Activated T-cell treated with anti-CD3 and anti-CD28 coated beads, Interleukin-2, amount 50 U/mL, for 4 hours (primary cell): ENCODE data around the gene NUP43. TPM values are rescaled to one million over a fixed set of nuclear protein-coding genes. Genes with fewer than 3 reads are reported as not detected.

Experiments
- ATAC-seq, 2 donors: fragments of 200-7000 bp; cut with Tn5 transposase; one replicate each; pipeline ENCODE4 v1.10.0; 2021
- DNase-seq: peaks from one replicate; pipeline ENCODE4 v3.0.0-alpha.2; 2020
- H3K27me3 Mint-ChIP-seq: one replicate; pipeline ENCODE4 v1.8.0; 2021; ENCODE audit warnings: low read depth, mixed read lengths
- H3K36me3 Mint-ChIP-seq: one replicate; pipeline ENCODE4 v1.8.0; 2022; ENCODE audit warnings: mixed read lengths; ENCODE audit not compliant: insufficient read depth
- H3K4me1 Mint-ChIP-seq: one replicate; pipeline ENCODE4 v1.8.0; 2021; ENCODE audit warnings: low read depth, mixed read lengths
- H3K4me3 Mint-ChIP-seq: one replicate; pipeline ENCODE4 v1.8.0; 2021; ENCODE audit warnings: mild to moderate bottlenecking, moderate library complexity, mixed read lengths
- H3K9me3 Mint-ChIP-seq: one replicate; pipeline ENCODE4 v1.8.0; 2021; ENCODE audit warnings: mixed read lengths
- total RNA-seq, 3 donors: library from RNA; stranded (reverse); gene quantifications; one replicate each; pipeline ENCODE4 v1.2.1, GENCODE V29; 2021

The NUP43 gene
- total RNA-seq = 10 to 100 TPM; 54.1 to 67.1 (median 62.8) TPM

DNA sequence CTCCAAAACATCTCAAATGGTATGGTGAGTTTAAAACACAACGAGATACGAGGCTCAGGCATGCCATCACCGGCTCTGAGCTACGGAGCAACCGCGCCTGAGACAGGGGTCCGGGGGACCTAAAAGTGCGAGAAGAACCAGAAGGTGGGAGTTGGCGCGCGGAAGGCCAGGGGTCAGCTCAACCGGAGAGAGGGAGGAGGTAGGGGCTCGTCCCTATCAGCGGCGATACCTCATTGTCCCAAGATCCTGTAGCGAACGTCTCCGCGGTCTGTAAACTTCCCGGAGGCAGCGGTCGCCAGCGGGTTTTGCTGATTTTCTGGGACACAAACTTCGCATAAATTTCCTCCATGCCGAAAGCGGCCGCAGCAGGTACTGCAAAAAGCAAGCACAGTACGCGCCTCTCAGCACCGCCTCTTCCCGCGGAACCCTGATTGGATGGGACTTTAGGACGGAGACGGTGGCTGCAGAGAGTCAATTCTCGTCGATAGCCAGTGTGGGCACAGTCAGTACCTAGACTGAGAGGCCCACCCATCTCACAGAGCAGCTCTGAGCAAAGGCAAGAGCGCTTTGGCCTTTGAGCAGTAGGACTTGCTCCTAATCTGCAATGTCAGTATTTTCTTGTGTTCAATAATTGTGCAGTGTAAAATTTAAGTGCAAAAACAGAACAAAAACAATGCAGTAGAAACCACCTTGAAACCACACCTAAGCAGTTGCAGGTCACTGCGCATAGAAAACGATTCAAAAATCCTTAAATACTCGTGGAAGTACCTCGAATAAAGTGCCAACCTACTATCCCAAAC, at the start of gene NUP43:
Gene NUP43, minus strand, starts transcription at position 383 of the 800 bp plus-strand sequence. Its CDS starts 34 bp downstream, at position 349.
- DNase-seq (peak; percentile 88), ATAC-seq (peak; percentile 64 to 65)
- Mint-ChIP-seq H3K9me3 (no peaks in the 10 kb centered on the region), H3K36me3 (no peaks in the 10 kb centered on the region), H3K4me3 (peak within 1 kb of the TSS; percentile 99), H3K4me1 (peaks cover 25% of the 10 kb centered on the region), H3K27me3 (no peaks in the 10 kb centered on the region)

GRCh38 chr6:149783551-149783950, 37.2 kb upstream of the NUP43 start:
- H3K4me1 Mint-ChIP-seq = no peaks in the 10 kb centered on the region

DNA sequence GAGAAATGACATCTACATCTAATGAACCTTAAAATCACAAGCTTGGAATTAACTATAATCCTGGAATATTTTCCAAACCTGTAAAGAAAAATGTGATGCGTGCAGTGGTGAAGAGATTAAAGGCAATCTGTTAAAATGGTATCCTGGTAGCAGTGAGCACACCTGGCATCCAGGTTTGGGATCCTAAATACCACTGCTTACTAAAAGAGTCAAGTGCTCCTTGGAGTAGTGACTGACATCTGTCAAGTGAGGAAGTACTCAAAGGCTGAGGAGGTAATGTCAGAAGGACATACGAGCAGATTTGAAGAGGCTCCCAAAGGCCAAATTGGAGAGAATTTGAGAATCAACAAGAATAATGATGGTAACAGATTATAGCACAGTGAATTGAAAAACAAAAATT, 36.0 kb upstream of the NUP43 start:
- Mint-ChIP-seq H3K9me3 (no peaks in the 10 kb centered on the region), H3K36me3 (peaks cover 13% of the 10 kb centered on the region), H3K27me3 (no peaks in the 10 kb centered on the region), H3K4me1 (no peaks in the 10 kb centered on the region), H3K4me3 (no peak overlapping the region)
- ATAC-seq = no peak
- DNase-seq = no peak

More at GRCh38 chr6:149783551-149783950, 37.2 kb upstream of the NUP43 start:
- ATAC-seq (no peak), DNase-seq (no peak)
- H3K27me3 Mint-ChIP-seq = no peaks in the 10 kb centered on the region
- H3K9me3 Mint-ChIP-seq = no peaks in the 10 kb centered on the region
- H3K4me3 Mint-ChIP-seq = no peak overlapping the region
- H3K36me3 Mint-ChIP-seq = peaks cover 13% of the 10 kb centered on the region

- H3K9me3 Mint-ChIP-seq = no peaks in the 10 kb centered on the region
Measured at GRCh38 chr6:149781715-149782114, 35.4 kb upstream of the NUP43 start.

DNA sequence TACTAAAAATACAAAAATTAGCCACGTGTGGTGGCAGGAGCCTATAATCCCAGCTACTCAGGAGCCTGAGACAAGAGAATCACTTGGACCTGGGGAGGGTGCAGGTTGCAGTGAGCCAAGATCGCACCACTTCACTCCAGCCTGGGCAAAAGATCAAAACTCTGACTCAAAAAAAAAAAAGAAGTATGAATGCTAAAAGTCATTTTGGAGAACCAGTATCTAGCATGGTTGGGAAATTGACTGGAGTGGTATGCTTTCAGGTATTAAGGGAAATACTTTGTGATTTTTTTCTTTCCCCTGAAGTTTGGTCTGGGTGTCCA, 33.3 kb upstream of the NUP43 start:
- H3K9me3 Mint-ChIP-seq = no peaks in the 10 kb centered on the region
- no peaks in the 10 kb centered on the region for H3K27me3 Mint-ChIP-seq
- no peak for ATAC-seq
- H3K36me3 Mint-ChIP-seq = peaks cover 18% of the 10 kb centered on the region
- no peak for DNase-seq
- no peak overlapping the region for H3K4me3 Mint-ChIP-seq
- H3K4me1 Mint-ChIP-seq = no peaks in the 10 kb centered on the region

More at GRCh38 chr6:149781715-149782114, 35.4 kb upstream of the NUP43 start:
- no peak overlapping the region for H3K4me3 Mint-ChIP-seq
- peaks cover 13% of the 10 kb centered on the region for H3K36me3 Mint-ChIP-seq
- no peaks in the 10 kb centered on the region for H3K4me1 Mint-ChIP-seq
- ATAC-seq = no peak
- no peak for DNase-seq
- no peaks in the 10 kb centered on the region for H3K27me3 Mint-ChIP-seq

DNA sequence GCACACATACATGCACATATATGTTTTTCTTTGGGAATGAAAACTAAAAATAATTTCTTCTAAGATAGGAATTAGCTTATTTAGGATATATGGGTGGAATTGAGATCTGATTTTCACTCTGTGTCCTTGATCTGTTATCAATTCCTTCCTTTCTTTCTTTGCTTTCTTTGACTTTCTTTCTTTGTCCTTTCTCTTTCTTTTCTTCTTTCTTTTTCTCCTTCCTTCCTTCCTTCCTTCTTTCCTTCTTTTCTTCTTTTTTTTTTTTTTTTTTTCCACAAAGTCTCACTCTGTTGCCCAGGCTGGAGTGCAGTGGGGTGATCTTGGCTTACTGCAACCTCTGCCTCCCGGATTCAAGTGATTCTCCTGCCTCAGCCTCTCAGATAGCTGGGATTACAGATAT, 31.3 kb upstream of the NUP43 start:
- peaks cover 13% of the 10 kb centered on the region for H3K36me3 Mint-ChIP-seq
- no peaks in the 10 kb centered on the region for H3K4me1 Mint-ChIP-seq
- no peak overlapping the region for H3K4me3 Mint-ChIP-seq
- no peaks in the 10 kb centered on the region for H3K27me3 Mint-ChIP-seq
- ATAC-seq (no peak), DNase-seq (no peak)
- no peaks in the 10 kb centered on the region for H3K9me3 Mint-ChIP-seq

- DNase-seq (no peak), ATAC-seq (no peak)
- H3K9me3 Mint-ChIP-seq = no peaks in the 10 kb centered on the region
- peaks cover 3% of the 10 kb centered on the region for H3K4me1 Mint-ChIP-seq
- H3K36me3 Mint-ChIP-seq = peaks cover 18% of the 10 kb centered on the region
- H3K27me3 Mint-ChIP-seq = no peaks in the 10 kb centered on the region
- no peak overlapping the region for H3K4me3 Mint-ChIP-seq
Measured at GRCh38 chr6:149771925-149772324, 25.6 kb upstream of the NUP43 start.

DNA sequence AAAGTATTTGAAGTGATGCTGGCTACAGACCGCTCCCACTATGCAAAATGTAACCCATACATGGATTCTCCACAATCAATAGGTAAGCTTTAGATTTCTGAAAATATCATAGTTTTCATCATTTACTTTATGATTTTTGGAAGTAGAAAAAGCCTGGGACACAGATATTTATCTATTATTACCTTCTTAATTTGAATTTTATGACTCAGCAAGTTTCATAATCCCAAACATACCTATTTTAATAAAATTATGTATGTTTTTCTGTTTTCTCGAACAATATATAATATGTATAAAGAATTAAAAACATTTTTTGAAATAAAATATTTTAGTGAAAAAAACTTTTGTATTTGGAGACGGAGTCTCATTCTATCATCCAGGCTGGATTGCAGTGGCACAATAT, 24.9 kb upstream of the NUP43 start:
- H3K4me3 Mint-ChIP-seq = no peak overlapping the region
- peaks cover 4% of the 10 kb centered on the region for H3K9me3 Mint-ChIP-seq
- DNase-seq (no peak), ATAC-seq (no peak)
- peaks cover 5% of the 10 kb centered on the region for H3K4me1 Mint-ChIP-seq
- H3K27me3 Mint-ChIP-seq = no peaks in the 10 kb centered on the region
- peaks cover 20% of the 10 kb centered on the region for H3K36me3 Mint-ChIP-seq

GRCh38 chr6:149769676-149770075, 23.3 kb upstream of the NUP43 start:
- no peak overlapping the region for H3K4me3 Mint-ChIP-seq
- H3K9me3 Mint-ChIP-seq = peaks cover 7% of the 10 kb centered on the region
- H3K4me1 Mint-ChIP-seq = peaks cover 5% of the 10 kb centered on the region
- H3K36me3 Mint-ChIP-seq = peaks cover 22% of the 10 kb centered on the region
- H3K27me3 Mint-ChIP-seq = no peaks in the 10 kb centered on the region
- DNase-seq = no peak
- no peak for ATAC-seq

DNA sequence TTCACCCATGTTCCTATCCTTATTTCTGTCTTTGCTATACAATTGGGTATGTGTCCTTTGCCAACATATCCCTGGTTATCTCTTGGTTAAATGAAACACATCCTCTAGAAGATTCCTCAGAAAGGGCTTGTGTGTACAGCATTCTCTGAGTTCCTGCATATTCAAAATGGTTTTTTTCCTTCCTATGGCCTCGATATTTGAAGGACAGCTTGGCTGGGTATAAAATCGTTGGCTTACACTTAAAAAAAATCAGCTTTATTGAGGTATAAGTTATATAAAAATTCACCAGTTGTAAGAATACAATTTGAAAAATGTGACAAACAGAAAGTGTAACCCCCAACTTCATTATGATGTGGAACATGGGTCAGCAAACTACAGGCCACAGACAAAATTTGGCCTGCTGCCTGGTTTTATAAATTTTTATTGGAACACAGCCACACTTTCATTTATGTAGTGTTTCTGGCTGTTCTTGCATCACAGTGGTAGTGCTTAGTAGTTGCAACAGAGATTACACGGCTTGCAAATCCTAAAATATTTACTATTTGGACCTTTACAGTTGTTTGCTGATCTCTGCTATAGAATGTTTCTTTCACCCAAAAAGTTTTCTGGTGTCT, 19.9 kb upstream of the NUP43 start:
- DNase-seq (no peak), ATAC-seq (no peak)
- H3K9me3 Mint-ChIP-seq = peaks cover 7% of the 10 kb centered on the region
- no peak overlapping the region for H3K4me3 Mint-ChIP-seq
- peaks cover 16% of the 10 kb centered on the region for H3K4me1 Mint-ChIP-seq
- peaks cover 26% of the 10 kb centered on the region for H3K36me3 Mint-ChIP-seq
- no peaks in the 10 kb centered on the region for H3K27me3 Mint-ChIP-seq

DNA sequence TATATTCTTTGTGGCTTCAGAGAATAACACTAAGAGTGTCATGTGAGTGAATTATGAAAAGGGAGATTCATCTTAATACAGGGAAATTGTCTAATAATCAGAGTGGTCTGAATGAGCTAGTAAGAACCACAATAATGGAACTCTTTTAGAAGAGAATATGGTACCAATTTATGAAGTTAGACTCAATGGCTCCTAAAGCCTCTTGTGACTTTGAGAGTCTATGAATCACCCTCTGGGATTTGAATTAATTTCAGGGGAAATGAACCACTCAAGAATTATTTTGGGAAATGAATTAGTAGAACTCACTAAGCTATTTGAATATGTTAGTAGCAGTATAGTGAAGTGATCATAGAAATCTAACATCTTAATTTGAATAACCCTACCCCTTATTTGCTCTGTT, 17.5 kb upstream of the NUP43 start:
- H3K4me1 Mint-ChIP-seq = peaks cover 20% of the 10 kb centered on the region
- no peak for ATAC-seq
- DNase-seq = no peak
- H3K27me3 Mint-ChIP-seq = no peaks in the 10 kb centered on the region
- H3K4me3 Mint-ChIP-seq = no peak overlapping the region
- H3K9me3 Mint-ChIP-seq = peaks cover 7% of the 10 kb centered on the region
- peaks cover 25% of the 10 kb centered on the region for H3K36me3 Mint-ChIP-seq

GRCh38 chr6:149761438-149761837, 15.1 kb upstream of the NUP43 start:
- Mint-ChIP-seq H3K36me3 (peaks cover 19% of the 10 kb centered on the region), H3K4me1 (peaks cover 19% of the 10 kb centered on the region), H3K27me3 (no peaks in the 10 kb centered on the region), H3K9me3 (peaks cover 4% of the 10 kb centered on the region), H3K4me3 (no peak overlapping the region)
- DNase-seq (no peak), ATAC-seq (no peak)

DNA sequence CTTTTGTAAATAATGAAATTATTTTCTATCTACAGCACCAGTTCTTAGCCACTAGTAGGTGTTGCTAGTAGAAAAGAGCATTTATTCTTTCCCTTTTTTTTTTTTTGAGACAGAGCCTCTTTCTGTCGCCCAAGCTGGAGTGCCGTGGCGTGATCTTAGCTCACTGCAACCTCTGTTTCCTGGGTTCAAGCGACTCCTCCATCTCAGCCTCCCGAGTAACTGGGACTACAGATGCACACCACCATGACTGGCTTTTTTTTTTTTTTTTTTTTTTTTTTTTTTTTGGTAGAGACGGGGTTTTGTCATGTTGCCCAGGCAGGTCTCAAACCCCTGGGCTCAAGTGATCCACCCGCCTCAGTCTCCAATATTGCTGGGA, 9.9 kb upstream of the NUP43 start:
- Mint-ChIP-seq H3K36me3 (peaks cover 10% of the 10 kb centered on the region), H3K4me3 (no peak overlapping the region), H3K4me1 (peaks cover 18% of the 10 kb centered on the region), H3K27me3 (no peaks in the 10 kb centered on the region), H3K9me3 (no peaks in the 10 kb centered on the region)
- ATAC-seq = no peak
- no peak for DNase-seq

GRCh38 chr6:149755300-149756260, 9.3 kb upstream of the NUP43 start:
- Mint-ChIP-seq H3K27me3 (no peaks in the 10 kb centered on the region), H3K4me1 (peaks cover 18% of the 10 kb centered on the region), H3K36me3 (peaks cover 8% of the 10 kb centered on the region), H3K4me3 (no peak overlapping the region), H3K9me3 (no peaks in the 10 kb centered on the region)
- DNase-seq = no peak
- ATAC-seq = no peak
